HEK293 (cell line): ENCODE measurements around the gene MRPL34.

ENCODE experiments used
- CTCF ChIA-PET: fragments of 350-600 bp; formaldehyde crosslinking; extraction: SDS; loops from one replicate; lab custom pipeline; 2021; ENCODE audit warnings: antibody characterized with exemption; lab: Yijun Ruan, JAX
- POLR2A ChIA-PET: fragments of 300-600 bp; formaldehyde crosslinking; extraction: SDS; loops from one replicate; lab custom pipeline; 2020; ENCODE audit warnings: antibody characterized with exemption, inconsistent platforms; lab: Yijun Ruan, JAX
- H3K27ac ChIP-seq: fragments of 200-500 bp; sonication (Bioruptor generic); 2 replicates; pipeline ENCODE4 v1.5.1; 2014; ENCODE audit warnings: low read depth, low read length, control low read depth, inconsistent platforms; ENCODE audit errors: extremely low read depth
- H3K36me3 ChIP-seq, 2 experiments: fragments of 200-500 bp in 1 of 2; sonication (Bioruptor generic) in 1 of 2; 1 replicate in 1 of 2; 2 replicates in 1 of 2; pipeline ENCODE4 v1.5.1; 2014 to 2017; ENCODE audit warnings: inconsistent platforms in 2 of 2, low read length in 2 of 2; ENCODE audit not compliant: control insufficient read depth in 2 of 2, insufficient read depth in 1 of 2
- H3K4me1 ChIP-seq: fragments of 200-500 bp; sonication (Bioruptor generic); 2 replicates; pipeline ENCODE4 v1.5.1; 2014; ENCODE audit warnings: mild to moderate bottlenecking, low read length, inconsistent platforms; ENCODE audit not compliant: control insufficient read depth, insufficient read depth
- H3K4me3 ChIP-seq: 2 replicates; pipeline ENCODE4 v1.5.1; 2011; ENCODE audit warnings: low read depth, mild to moderate bottlenecking, control low read depth, low read length, moderate library complexity
- H3K9me3 ChIP-seq: fragments of 200-500 bp; sonication (Bioruptor generic); 2 replicates; pipeline ENCODE4 v1.5.1; 2014; ENCODE audit warnings: low read depth, low read length, inconsistent platforms; ENCODE audit not compliant: control insufficient read depth, insufficient read depth
- GLIS2 ChIP-seq: fragments of 450-650 bp; formaldehyde crosslinking; IDR thresholded peaks from 2 replicates; pipeline ENCODE4 v1.5.1; 2016; ENCODE audit warnings: missing biosample characterization, missing genetic modification characterization
- PATZ1 ChIP-seq: fragments of 450-650 bp; formaldehyde crosslinking; IDR thresholded peaks from 2 replicates; pipeline ENCODE4 v1.5.1; 2016; ENCODE audit warnings: missing biosample characterization, missing genetic modification characterization
- PRDM1 ChIP-seq: fragments of 450-650 bp; formaldehyde crosslinking; IDR thresholded peaks from 2 replicates; pipeline ENCODE4; 2016; ENCODE audit warnings: missing biosample characterization, missing genetic modification characterization
- SETDB1 ChIP-seq: IDR thresholded peaks from one replicate; pipeline ENCODE4 v1.6.1; 2017; ENCODE audit warnings: mild to moderate bottlenecking, low read length, moderate library complexity, mixed read lengths; ENCODE audit not compliant: insufficient read length
- ZBTB1 ChIP-seq: fragments of 450-650 bp; formaldehyde crosslinking; IDR thresholded peaks from 2 replicates; pipeline ENCODE4 v1.5.1; 2016; ENCODE audit warnings: missing biosample characterization, missing genetic modification characterization
- ZNF18 ChIP-seq: fragments of 450-650 bp; formaldehyde crosslinking; IDR thresholded peaks from 2 replicates; pipeline ENCODE4 v1.5.1; 2016; ENCODE audit warnings: missing biosample characterization, missing genetic modification characterization
- ZNF341 ChIP-seq: fragments of 450-650 bp; formaldehyde crosslinking; IDR thresholded peaks from 2 replicates; pipeline ENCODE4; 2016; ENCODE audit warnings: low read depth, missing biosample characterization, missing genetic modification characterization
- ZNF624 ChIP-seq: fragments of 450-650 bp; formaldehyde crosslinking; IDR thresholded peaks from 2 replicates; pipeline ENCODE4 v1.5.1; 2017; ENCODE audit warnings: missing biosample characterization, missing genetic modification characterization
- ZNF626 ChIP-seq: fragments of 450-650 bp; sonication (Bioruptor Pico); formaldehyde crosslinking; IDR thresholded peaks from 2 replicates; pipeline ENCODE4 v1.5.1; 2018; ENCODE audit warnings: missing biosample characterization, missing genetic modification characterization, inconsistent platforms
- ZNF692 ChIP-seq: fragments of 450-650 bp; formaldehyde crosslinking; IDR thresholded peaks from 2 replicates; pipeline ENCODE4 v1.5.1; 2016; ENCODE audit warnings: missing biosample characterization, missing genetic modification characterization

Gene MRPL34

GRCh38 chr19:17321655-17322489 lies 16.2 kb downstream of the MRPL34 start:
- peaks cover 0 to 38% of the 10 kb centered on the region in 2 experiments; a peak in 2 of 3 replicates for H3K36me3 ChIP-seq
- CTCF ChIA-PET, result interaction anchor here (0.6 to 0.7 kb wide), 2 partner anchors 21 to 55 kb away, joined by 3 to 6 read pairs; no protein-coding TSS in a partner anchor
- H3K27ac ChIP-seq, result no peak overlapping the region
- POLR2A ChIA-PET, result interaction anchor here (0.7 to 2.2 kb wide), 3 partner anchors 8 to 12 kb away, joined by 3 to 8 read pairs (median 5); partner anchors contain the start of gene DDA1
- H3K9me3 ChIP-seq, result no peaks in the 10 kb centered on the region
- H3K4me3 ChIP-seq, result no peak overlapping the region
- no peaks in the 10 kb centered on the region for H3K4me1 ChIP-seq
- TF ChIP-seq SETDB1 (no peak), ZNF624 (no peak), ZNF626 (tag by site-specific recombination) (no peak), GLIS2 (tag by site-specific recombination) (peak; percentile 47), ZNF692 (no peak)

- TF ChIP-seq PATZ1, result no peak
- TF ChIP-seq PRDM1 (tag by site-specific recombination), result no peak
- no peak for TF ChIP-seq ZBTB1 (tag by site-specific recombination)
- no peak for TF ChIP-seq ZNF18
- no peak overlapping the region for H3K4me3 ChIP-seq
- H3K27ac ChIP-seq, result no peak overlapping the region
- ChIA-PET CTCF (no interaction called here), POLR2A (interaction anchor here (0.7 to 1.6 kb wide), 2 partner anchors 10 to 11 kb away, joined by 3 to 4 read pairs; no protein-coding TSS in a partner anchor)
- H3K36me3 ChIP-seq, result peaks cover 0 to 41% of the 10 kb centered on the region in 2 experiments; a peak in 2 of 3 replicates
- no peaks in the 10 kb centered on the region for H3K4me1 ChIP-seq
- no peaks in the 10 kb centered on the region for H3K9me3 ChIP-seq
These were observed 17.2 kb downstream of the MRPL34 start for GRCh38 chr19:17322854-17323253.

GRCh38 chr19:17323300-17323963 lies 17.8 kb downstream of the MRPL34 start:
- Histone ChIP-seq H3K9me3 (no peaks in the 10 kb centered on the region), H3K27ac (no peak overlapping the region), H3K4me1 (no peaks in the 10 kb centered on the region), H3K36me3 (peaks cover 0 to 41% of the 10 kb centered on the region in 2 experiments; a peak in 2 of 3 replicates), H3K4me3 (no peak overlapping the region)
- ChIA-PET POLR2A (interaction anchor here (1.6 to 2.2 kb wide), 2 partner anchors 10 to 14 kb away, joined by 4 to 12 read pairs; partner anchors contain the start of gene DDA1), CTCF (no interaction called here)
- TF ChIP-seq PATZ1 (0 out of 2 replicates have a peak, but pooled peaks have one; percentile 17), ZNF341 (tag by site-specific recombination) (no peak)
